Activated naive CD8-positive, alpha-beta T cell treated with anti-CD3 and anti-CD28 coated beads, Interleukin-2, amount 10 ng/mL, durations not matched to agents 7 days and 5 days (primary cell): Measurements from ENCODE around the gene TBC1D5. TPM values are rescaled to one million over a fixed set of nuclear protein-coding genes. Genes with fewer than 3 reads are reported as not detected.

Source experiments
- ATAC-seq: fragments of 150-1000 bp; cut with Tn5 transposase; one replicate; pipeline ENCODE4 v1.10.0; 2021; ENCODE audit warnings: low read depth, moderate library complexity
- POLR2A ChIA-PET: fragments of 350-600 bp; sonication (Branson Sonifier 250); formaldehyde crosslinking; loops from one replicate; lab custom pipeline; 2021; ENCODE audit warnings: antibody characterized with exemption; lab: Charles Lee
- DNase-seq: peaks from one replicate; pipeline ENCODE4 v3.0.0; 2021
- H3K27ac Mint-ChIP-seq: one replicate; pipeline ENCODE4 v1.8.0; 2022; ENCODE audit warnings: mild to moderate bottlenecking, mixed read lengths
- H3K27me3 Mint-ChIP-seq: one replicate; pipeline ENCODE4 v1.8.0; 2022; ENCODE audit warnings: mild to moderate bottlenecking, moderate library complexity, mixed read lengths
- H3K36me3 Mint-ChIP-seq: one replicate; pipeline ENCODE4 v1.8.0; 2021; ENCODE audit warnings: mild to moderate bottlenecking, mixed read lengths
- H3K4me1 Mint-ChIP-seq: one replicate; pipeline ENCODE4 v1.8.0; 2021; ENCODE audit warnings: mixed read lengths
- H3K4me3 Mint-ChIP-seq: one replicate; pipeline ENCODE4 v1.8.0; 2022; ENCODE audit warnings: mild to moderate bottlenecking, moderate library complexity, mixed read lengths
- H3K9me3 Mint-ChIP-seq: one replicate; pipeline ENCODE4 v1.8.0; 2021; ENCODE audit warnings: mixed read lengths
- total RNA-seq, 2 experiments: library from RNA; stranded (reverse); gene quantifications; one replicate each; pipeline ENCODE4 v1.2.3, GENCODE V29; 2021

The TBC1D5 gene
- total RNA-seq, 2 experiments from 2014 or later = 57.3 to 60.9 TPM

- H3K27ac Mint-ChIP-seq = no peak overlapping the region
- H3K4me3 Mint-ChIP-seq = no peak overlapping the region
- H3K36me3 Mint-ChIP-seq = peaks cover 33% of the 10 kb centered on the region
- no peak for DNase-seq
- no peaks in the 10 kb centered on the region for H3K9me3 Mint-ChIP-seq
- no peaks in the 10 kb centered on the region for H3K27me3 Mint-ChIP-seq
- ATAC-seq = no peak
- peaks cover 6% of the 10 kb centered on the region for H3K4me1 Mint-ChIP-seq
- POLR2A ChIA-PET = no interaction called here
These were observed 565.7 kb downstream of the TBC1D5 start for GRCh38 chr3:17176757-17177156.

- ATAC-seq (no peak), DNase-seq (no peak)
- Mint-ChIP-seq H3K4me1 (peaks cover 7% of the 10 kb centered on the region), H3K27ac (no peak overlapping the region), H3K27me3 (no peaks in the 10 kb centered on the region), H3K36me3 (peaks cover 35% of the 10 kb centered on the region), H3K9me3 (no peaks in the 10 kb centered on the region), H3K4me3 (no peak overlapping the region)
- POLR2A ChIA-PET = no interaction called here
These were observed 567.1 kb downstream of the TBC1D5 start for GRCh38 chr3:17175187-17175807.

GRCh38 chr3:17166369-17166768, 576.1 kb downstream of the TBC1D5 start:
- H3K4me3 Mint-ChIP-seq = no peak overlapping the region
- H3K4me1 Mint-ChIP-seq = peaks cover 12% of the 10 kb centered on the region
- no peak overlapping the region for H3K27ac Mint-ChIP-seq
- ATAC-seq (no peak), DNase-seq (no peak)
- H3K36me3 Mint-ChIP-seq = peaks cover 42% of the 10 kb centered on the region
- no peaks in the 10 kb centered on the region for H3K9me3 Mint-ChIP-seq
- POLR2A ChIA-PET = interaction anchor here (0.6 kb wide), 1 partner anchor 325 kb away, joined by 3 read pairs; no protein-coding TSS in a partner anchor
- H3K27me3 Mint-ChIP-seq = no peaks in the 10 kb centered on the region

- POLR2A ChIA-PET = no interaction called here
- Mint-ChIP-seq H3K27ac (no peak overlapping the region), H3K4me3 (no peak overlapping the region), H3K36me3 (peaks cover 44% of the 10 kb centered on the region), H3K4me1 (peaks cover 13% of the 10 kb centered on the region), H3K9me3 (no peaks in the 10 kb centered on the region), H3K27me3 (no peaks in the 10 kb centered on the region)
- DNase-seq (no peak), ATAC-seq (no peak)
These were observed 580.3 kb downstream of the TBC1D5 start for GRCh38 chr3:17162116-17162515.

- H3K9me3 Mint-ChIP-seq = no peaks in the 10 kb centered on the region
- H3K4me3 Mint-ChIP-seq = no peak overlapping the region
- peaks cover 54% of the 10 kb centered on the region for H3K36me3 Mint-ChIP-seq
- peaks cover 16% of the 10 kb centered on the region for H3K4me1 Mint-ChIP-seq
- no peaks in the 10 kb centered on the region for H3K27me3 Mint-ChIP-seq
- POLR2A ChIA-PET = no interaction called here
- ATAC-seq = peak; percentile 3
- DNase-seq = no peak
- H3K27ac Mint-ChIP-seq = no peak overlapping the region
These were observed 581.8 kb downstream of the TBC1D5 start for GRCh38 chr3:17160597-17160996.

- POLR2A ChIA-PET = interaction anchor here (1.0 to 1.1 kb wide), 2 partner anchors 14 to 275 kb away, joined by 3 to 5 read pairs; partner anchors contain the start of gene PLCL2
- H3K27me3 Mint-ChIP-seq = no peaks in the 10 kb centered on the region
- H3K36me3 Mint-ChIP-seq = peaks cover 63% of the 10 kb centered on the region
- H3K4me3 Mint-ChIP-seq = no peak overlapping the region
- DNase-seq = no peak
- H3K27ac Mint-ChIP-seq = peak overlapping the region; percentile 16
- H3K9me3 Mint-ChIP-seq = peaks cover 2% of the 10 kb centered on the region
- H3K4me1 Mint-ChIP-seq = peaks cover 20% of the 10 kb centered on the region
- ATAC-seq = peak; percentile 43
These were observed 583.3 kb downstream of the TBC1D5 start for GRCh38 chr3:17158941-17159682.

GRCh38 chr3:17157713-17158112, 584.7 kb downstream of the TBC1D5 start:
- Mint-ChIP-seq H3K4me1 (peaks cover 29% of the 10 kb centered on the region), H3K9me3 (peaks cover 8% of the 10 kb centered on the region), H3K36me3 (peaks cover 63% of the 10 kb centered on the region), H3K4me3 (no peak overlapping the region), H3K27me3 (no peaks in the 10 kb centered on the region), H3K27ac (no peak overlapping the region)
- POLR2A ChIA-PET = interaction anchor here (0.6 kb wide), 1 partner anchor 38 kb away, joined by 3 read pairs; no protein-coding TSS in a partner anchor
- DNase-seq (no peak), ATAC-seq (no peak)

- ATAC-seq = no peak
- Mint-ChIP-seq H3K27me3 (no peaks in the 10 kb centered on the region), H3K4me1 (peaks cover 36% of the 10 kb centered on the region), H3K4me3 (no peak overlapping the region), H3K36me3 (peaks cover 60% of the 10 kb centered on the region), H3K9me3 (peaks cover 10% of the 10 kb centered on the region), H3K27ac (peak overlapping the region; percentile 34)
- no peak for DNase-seq
- POLR2A ChIA-PET = no interaction called here
These were observed 585.6 kb downstream of the TBC1D5 start for GRCh38 chr3:17156864-17157263.

GRCh38 chr3:17155951-17156350, 586.5 kb downstream of the TBC1D5 start:
- DNase-seq = no peak
- ATAC-seq = no peak
- Mint-ChIP-seq H3K4me1 (peaks cover 42% of the 10 kb centered on the region), H3K36me3 (peaks cover 58% of the 10 kb centered on the region), H3K9me3 (peaks cover 10% of the 10 kb centered on the region), H3K4me3 (no peak overlapping the region), H3K27me3 (no peaks in the 10 kb centered on the region), H3K27ac (peak overlapping the region; percentile 54)
- POLR2A ChIA-PET = no interaction called here

- H3K27ac Mint-ChIP-seq = peak overlapping the region; percentile 69
- H3K36me3 Mint-ChIP-seq = peaks cover 57% of the 10 kb centered on the region
- POLR2A ChIA-PET = interaction anchor here (1.1 to 4.0 kb wide), 2 partner anchors 75 to 270 kb away, joined by 3 to 32 read pairs; partner anchors contain the start of gene PLCL2
- no peaks in the 10 kb centered on the region for H3K27me3 Mint-ChIP-seq
- peaks cover 14% of the 10 kb centered on the region for H3K9me3 Mint-ChIP-seq
- DNase-seq (no peak), ATAC-seq (no peak)
- H3K4me3 Mint-ChIP-seq = no peak overlapping the region
- peaks cover 45% of the 10 kb centered on the region for H3K4me1 Mint-ChIP-seq
These were observed 587.5 kb downstream of the TBC1D5 start for GRCh38 chr3:17154941-17155340.

GRCh38 chr3:17154221-17154620, 588.2 kb downstream of the TBC1D5 start:
- POLR2A ChIA-PET = interaction anchor here (1.1 to 4.0 kb wide), 2 partner anchors 74 to 269 kb away, joined by 3 to 32 read pairs; partner anchors contain the start of gene PLCL2
- Mint-ChIP-seq H3K4me3 (no peak overlapping the region), H3K36me3 (peaks cover 59% of the 10 kb centered on the region), H3K9me3 (peaks cover 14% of the 10 kb centered on the region), H3K27me3 (no peaks in the 10 kb centered on the region), H3K27ac (peak overlapping the region; percentile 42), H3K4me1 (peaks cover 47% of the 10 kb centered on the region)
- ATAC-seq (no peak), DNase-seq (no peak)

GRCh38 chr3:17153209-17153608, 589.2 kb downstream of the TBC1D5 start:
- Mint-ChIP-seq H3K27me3 (no peaks in the 10 kb centered on the region), H3K36me3 (peaks cover 65% of the 10 kb centered on the region), H3K27ac (peak overlapping the region; percentile 91), H3K4me3 (no peak overlapping the region), H3K9me3 (peaks cover 14% of the 10 kb centered on the region), H3K4me1 (peaks cover 50% of the 10 kb centered on the region)
- POLR2A ChIA-PET = interaction anchor here (4.0 kb wide), 1 partner anchor 268 kb away, joined by 32 read pairs; the partner anchor contains the start of gene PLCL2
- DNase-seq (no peak), ATAC-seq (no peak)

- Mint-ChIP-seq H3K27ac (peak overlapping the region; percentile 91), H3K9me3 (peaks cover 14% of the 10 kb centered on the region), H3K27me3 (no peaks in the 10 kb centered on the region), H3K4me1 (peaks cover 53% of the 10 kb centered on the region), H3K36me3 (peaks cover 65% of the 10 kb centered on the region), H3K4me3 (peak overlapping the region; percentile 65)
- POLR2A ChIA-PET = interaction anchor here (0.6 to 4.0 kb wide), 24 partner anchors 13 to 863 kb away, joined by 3 to 32 read pairs (median 4); partner anchors contain the start of gene PLCL2
- ATAC-seq (peak; percentile 94), DNase-seq (peak; percentile 84)
These were observed 590.6 kb downstream of the TBC1D5 start for GRCh38 chr3:17151598-17152373.
